Gastroesophageal sphincter (tissue), 4 donors: ENCODE measurements around the gene ST7. TPM values are rescaled to one million over a fixed set of nuclear protein-coding genes. Genes with fewer than 3 reads are reported as not detected.

ENCODE experiments used
- ATAC-seq: fragments of 150-250 bp; one replicate; pipeline ENCODE4 v1.9.1; 2016; ENCODE audit warnings: mild to moderate bottlenecking, moderate library complexity
- H3K27ac ChIP-seq, 4 donors: fragments of 200-600 bp; sonication (generic) in 3 of 4; 1 replicate in 3 of 4; 2 replicates in 1 of 4; pipeline ENCODE4 v1.5.1; 2016 to 2019
- H3K27me3 ChIP-seq: fragments of 200-600 bp; sonication (generic); one replicate; pipeline ENCODE4 v1.5.1; 2019
- H3K36me3 ChIP-seq, 2 donors: fragments of 200-600 bp; sonication (generic); one replicate each; pipeline ENCODE4 v1.5.1; 2019; ENCODE audit warnings: control low read depth in 1 of 2
- H3K4me1 ChIP-seq, 3 donors: fragments of 200-600 bp; sonication (generic); 1 replicate in 2 of 3; 2 replicates in 1 of 3; pipeline ENCODE4 v1.5.1; 2016 to 2019; ENCODE audit warnings: control low read depth in 2 of 3
- H3K4me3 ChIP-seq, 2 donors: fragments of 200-600 bp; sonication (generic); one replicate each; pipeline ENCODE4 v1.5.1; 2019; ENCODE audit warnings: mild to moderate bottlenecking in 1 of 2, moderate library complexity in 1 of 2
- H3K9me3 ChIP-seq, 3 donors: fragments of 200-600 bp; sonication (generic); one replicate each; pipeline ENCODE4 v1.5.1; 2017 to 2019; ENCODE audit warnings: control low read depth in 2 of 3
- EP300 ChIP-seq: sonication (generic); formaldehyde crosslinking; IDR thresholded peaks from one replicate; pipeline ENCODE4 v1.6.1; 2017; ENCODE audit warnings: antibody characterized with exemption, mild to moderate bottlenecking
- POLR2A ChIP-seq, 2 donors: fragments of 450-650 bp; IDR thresholded peaks; one replicate each; pipeline ENCODE4 v1.6.1; 2017; ENCODE audit warnings: antibody characterized with exemption in 2 of 2, mild to moderate bottlenecking in 2 of 2, moderate library complexity in 1 of 2
- POLR2AphosphoS5 ChIP-seq: sonication (generic); formaldehyde crosslinking; IDR thresholded peaks from one replicate; pipeline ENCODE4 v1.6.1; 2017; ENCODE audit warnings: antibody characterized with exemption
- WGBS, 2 donors: methylation state at CpG; one replicate each; pipeline ENCODE4 v1.1.5; 2018; ENCODE audit warnings: low coverage in 1 of 2; 5-methylcytosine and 5-hydroxymethylcytosine counted together
- total RNA-seq, 4 donors: library from RNA; depleted of rRNA; stranded (reverse); fragments of >200 nt; gene quantifications; one replicate each; pipeline ENCODE4 v1.1.0, GENCODE V29; 2016
- TF ChIP-seq, protein P1 (sequence below), 4 experiments: fragments of 200-600 bp in 2 of 4; fragments of 450-650 bp in 2 of 4; sonication (generic) in 1 of 4; IDR thresholded peaks; one replicate each; pipeline ENCODE4 v1.5.1; 2017 to 2019; ENCODE audit warnings: antibody characterized with exemption in 4 of 4, mild to moderate bottlenecking in 2 of 4, moderate library complexity in 2 of 4

The ST7 gene
- total RNA-seq, 4 donors from 2014 or later: 19.1 to 43.9 (median 24.2) TPM

DNA sequence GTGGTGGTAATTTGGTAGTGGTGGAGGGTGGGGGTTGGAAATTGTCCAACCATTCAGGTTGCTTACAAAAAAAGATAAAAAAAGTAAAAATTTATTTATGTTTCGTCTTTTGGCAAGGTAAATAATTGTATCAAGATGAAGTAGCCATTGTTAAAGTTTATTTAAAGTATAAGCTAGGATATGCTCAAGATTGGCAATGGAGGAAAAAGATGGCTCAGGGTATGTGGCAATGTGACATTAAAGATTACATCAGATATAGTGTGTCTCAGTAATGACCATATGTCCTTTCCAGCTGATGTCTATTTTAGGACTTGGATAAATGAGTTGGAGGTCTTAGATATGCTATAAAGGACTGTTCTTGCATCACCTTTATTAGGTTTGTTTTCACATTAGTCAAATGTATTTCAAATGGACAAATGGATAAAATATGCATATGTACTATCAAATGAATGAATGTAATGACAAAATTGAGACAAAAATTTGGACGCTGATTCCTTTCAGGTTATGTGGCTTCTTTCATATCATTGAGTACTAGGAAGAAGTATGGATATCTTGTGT is 60.9 kb downstream of the ST7 start:
- Histone ChIP-seq H3K9me3 (no peaks in the 10 kb centered on the region), H3K36me3 (no peaks in the 10 kb centered on the region), H3K27me3 (no peaks in the 10 kb centered on the region), H3K4me3 (no peak overlapping the region), H3K27ac (no peak overlapping the region), H3K4me1 (peaks cover 0 to 22% (median 0%) of the 10 kb centered on the region in 3 donors)
- TF ChIP-seq POLR2AphosphoS5: no peak
- TF ChIP-seq, protein P1, sequence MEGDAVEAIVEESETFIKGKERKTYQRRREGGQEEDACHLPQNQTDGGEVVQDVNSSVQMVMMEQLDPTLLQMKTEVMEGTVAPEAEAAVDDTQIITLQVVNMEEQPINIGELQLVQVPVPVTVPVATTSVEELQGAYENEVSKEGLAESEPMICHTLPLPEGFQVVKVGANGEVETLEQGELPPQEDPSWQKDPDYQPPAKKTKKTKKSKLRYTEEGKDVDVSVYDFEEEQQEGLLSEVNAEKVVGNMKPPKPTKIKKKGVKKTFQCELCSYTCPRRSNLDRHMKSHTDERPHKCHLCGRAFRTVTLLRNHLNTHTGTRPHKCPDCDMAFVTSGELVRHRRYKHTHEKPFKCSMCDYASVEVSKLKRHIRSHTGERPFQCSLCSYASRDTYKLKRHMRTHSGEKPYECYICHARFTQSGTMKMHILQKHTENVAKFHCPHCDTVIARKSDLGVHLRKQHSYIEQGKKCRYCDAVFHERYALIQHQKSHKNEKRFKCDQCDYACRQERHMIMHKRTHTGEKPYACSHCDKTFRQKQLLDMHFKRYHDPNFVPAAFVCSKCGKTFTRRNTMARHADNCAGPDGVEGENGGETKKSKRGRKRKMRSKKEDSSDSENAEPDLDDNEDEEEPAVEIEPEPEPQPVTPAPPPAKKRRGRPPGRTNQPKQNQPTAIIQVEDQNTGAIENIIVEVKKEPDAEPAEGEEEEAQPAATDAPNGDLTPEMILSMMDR (IDR thresholded peaks at IDR 0.05): no peak
- no peak for TF ChIP-seq EP300
- no peak for TF ChIP-seq POLR2A (IDR thresholded peaks at IDR 0.05)
- WGBS, 2 donors: 57 to 100% methylated on average over 1 to 2 of the region's 2 CpGs
- no peak for ATAC-seq

DNA sequence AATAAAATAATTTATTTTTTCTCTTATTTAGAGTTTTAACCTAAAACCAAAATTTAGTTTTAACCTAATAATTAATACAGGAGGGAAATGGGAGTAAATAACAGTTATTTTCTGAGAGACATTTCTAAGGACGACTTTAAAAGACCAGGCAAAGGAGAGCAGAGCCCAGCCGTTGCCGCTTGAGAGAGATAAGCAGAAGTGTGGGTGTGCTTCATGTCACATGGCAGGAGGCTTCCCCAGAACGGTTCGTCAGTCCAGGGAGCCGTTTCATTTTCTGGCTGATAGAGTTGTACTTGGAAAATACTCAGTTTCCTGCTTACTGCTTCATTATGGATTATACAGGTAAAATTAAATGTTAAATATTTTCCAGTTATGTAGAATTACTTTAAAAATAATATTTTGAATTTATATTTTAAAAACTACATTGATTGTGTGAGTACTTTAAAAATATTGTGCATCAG is 61.4 kb downstream of the ST7 start:
- ATAC-seq: no peak
- Histone ChIP-seq H3K4me3 (no peak overlapping the region), H3K4me1 (peaks cover 0 to 25% (median 1%) of the 10 kb centered on the region in 3 donors), H3K36me3 (no peaks in the 10 kb centered on the region), H3K27me3 (no peaks in the 10 kb centered on the region), H3K27ac (no peak overlapping the region), H3K9me3 (no peaks in the 10 kb centered on the region)
- TF ChIP-seq, protein P1 (IDR thresholded peaks at IDR 0.05): no peak
- no peak for TF ChIP-seq EP300
- TF ChIP-seq POLR2AphosphoS5: no peak
- no peak for TF ChIP-seq POLR2A (IDR thresholded peaks at IDR 0.05)
- 3 to 29% methylated on average over 6 of the region's 6 CpGs for WGBS, 2 donors

DNA sequence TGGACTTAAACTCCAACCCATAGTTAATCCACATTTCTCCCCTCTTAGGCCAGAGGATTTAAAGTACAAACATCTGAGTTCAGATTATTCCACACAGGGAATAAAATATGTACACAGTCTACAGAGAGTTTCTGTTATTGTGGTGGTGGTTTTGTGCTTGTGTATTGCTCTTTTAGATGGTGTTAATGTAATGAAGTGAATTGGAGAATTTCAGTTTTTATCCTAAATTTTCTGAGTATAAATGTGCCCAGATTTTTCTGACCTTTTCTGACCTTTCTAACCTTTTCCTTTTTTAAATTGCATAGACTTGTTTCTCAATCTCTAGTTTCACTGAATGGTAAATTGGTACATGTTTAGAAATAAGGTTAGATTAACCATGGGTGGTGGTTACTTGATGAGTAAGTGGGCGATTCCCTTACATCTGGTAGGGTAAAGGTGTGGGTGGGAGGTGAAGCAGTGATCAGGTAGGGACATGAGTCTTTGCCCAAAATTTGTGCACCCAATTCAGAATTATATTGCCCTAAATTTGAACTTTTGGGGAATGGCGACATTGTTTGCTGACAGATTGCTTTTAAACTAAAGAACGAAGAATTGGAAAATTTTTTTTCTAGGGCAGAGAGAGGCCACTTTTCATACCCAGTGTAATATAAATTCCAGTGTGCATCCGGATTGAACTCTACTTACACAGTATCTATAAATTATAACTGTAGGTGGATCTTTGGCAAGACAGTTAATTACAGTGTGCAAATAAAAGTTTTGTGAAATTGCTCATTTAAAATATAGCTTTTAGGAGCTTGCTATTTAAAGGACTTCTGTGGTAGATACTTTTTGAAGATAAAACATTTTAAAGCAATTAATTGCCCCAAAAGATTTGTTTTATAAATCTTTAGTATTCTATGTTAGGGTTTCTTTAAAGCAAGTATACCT is 62.2 kb downstream of the ST7 start:
- no peaks in the 10 kb centered on the region for H3K9me3 ChIP-seq
- ATAC-seq: no peak
- H3K4me1 ChIP-seq: peaks cover 0 to 25% (median 5%) of the 10 kb centered on the region in 3 donors
- no peaks in the 10 kb centered on the region for H3K36me3 ChIP-seq
- no peak for TF ChIP-seq POLR2AphosphoS5
- TF ChIP-seq POLR2A (IDR thresholded peaks at IDR 0.05): no peak
- H3K4me3 ChIP-seq: no peak overlapping the region
- no peaks in the 10 kb centered on the region for H3K27me3 ChIP-seq
- H3K27ac ChIP-seq: no peak overlapping the region
- WGBS, 2 donors: 88 to 92% methylated on average over 4 of the region's 4 CpGs

DNA sequence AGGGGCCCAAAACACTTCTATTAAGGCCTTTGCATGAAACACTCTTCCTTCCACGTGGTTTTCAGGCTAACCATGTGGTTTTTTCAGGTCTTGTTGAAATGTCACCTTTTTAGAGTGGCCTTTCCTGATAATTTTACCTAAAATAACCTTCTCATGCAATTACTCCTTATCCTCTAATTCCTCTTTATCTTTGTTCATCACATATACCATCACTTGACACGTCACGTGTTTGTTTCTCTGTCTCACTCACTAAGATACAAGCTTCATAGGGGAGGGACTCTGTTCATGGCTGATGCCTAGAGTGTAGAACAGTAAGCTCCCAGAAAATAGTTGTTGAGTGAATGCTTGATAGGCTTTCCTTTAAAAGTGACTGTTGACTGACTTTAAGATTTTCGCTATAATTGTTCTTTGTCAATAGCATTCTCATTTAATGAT is 63.7 kb downstream of the ST7 start:
- no peak for TF ChIP-seq EP300
- TF ChIP-seq, protein P1 (IDR thresholded peaks at IDR 0.05): no peak
- TF ChIP-seq POLR2AphosphoS5: no peak
- no peak for TF ChIP-seq POLR2A (IDR thresholded peaks at IDR 0.05)
- Histone ChIP-seq H3K4me1 (peaks cover 5 to 35% (median 5%) of the 10 kb centered on the region in 3 donors), H3K9me3 (no peaks in the 10 kb centered on the region), H3K27ac (no peak overlapping the region), H3K36me3 (no peaks in the 10 kb centered on the region), H3K4me3 (no peak overlapping the region), H3K27me3 (no peaks in the 10 kb centered on the region)
- no peak for ATAC-seq
- WGBS, 2 donors: 88% methylated on average over 4 of the region's 4 CpGs

DNA sequence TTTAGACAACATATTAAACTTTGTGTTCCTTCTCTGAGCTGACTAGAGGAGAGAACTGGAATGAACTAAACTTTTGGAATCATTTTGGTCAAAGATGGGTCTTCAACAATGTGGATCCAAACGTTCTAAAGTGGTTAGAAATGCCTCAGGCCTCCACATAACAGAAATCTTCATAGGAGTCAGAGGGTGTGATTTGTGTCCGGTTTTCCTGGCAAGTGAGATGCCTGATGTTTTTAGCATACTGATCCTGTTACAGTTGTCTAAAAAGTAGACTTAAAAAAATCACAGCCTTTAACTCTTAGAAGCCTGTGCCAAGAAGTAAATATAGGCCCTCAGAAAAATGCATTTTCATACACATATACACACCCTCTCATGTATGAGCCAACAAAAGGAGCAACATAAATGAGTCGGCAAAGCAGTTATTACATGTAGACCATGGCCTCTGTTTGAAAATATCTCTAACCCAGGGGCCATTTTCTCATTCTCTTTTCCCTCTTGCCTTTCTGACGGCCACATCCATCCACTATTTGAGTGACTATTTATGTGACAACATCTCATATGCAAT is 64.5 kb downstream of the ST7 start:
- TF ChIP-seq EP300: no peak
- TF ChIP-seq POLR2A (IDR thresholded peaks at IDR 0.05): no peak
- TF ChIP-seq, protein P1 (IDR thresholded peaks at IDR 0.05): no peak
- no peak for TF ChIP-seq POLR2AphosphoS5
- Histone ChIP-seq H3K9me3 (no peaks in the 10 kb centered on the region), H3K36me3 (no peaks in the 10 kb centered on the region), H3K4me3 (no peak overlapping the region), H3K27me3 (no peaks in the 10 kb centered on the region), H3K27ac (no peak overlapping the region), H3K4me1 (peaks cover 5 to 41% (median 5%) of the 10 kb centered on the region in 3 donors)
- WGBS, 2 donors: 44 to 55% methylated on average over 2 to 4 of the region's 4 CpGs
- no peak for ATAC-seq
